ENCODE results near the gene SCAMP3. TPM values are rescaled to one million over a fixed set of nuclear protein-coding genes. Genes with fewer than 3 reads are reported as not detected.

Gene SCAMP3
- total and polyA plus RNA-seq, 10 of the 15 experiments (the other 5 are each of a cell fraction or from before 2014, with no cell fraction given): 17.2 to 133 (median 87.3) TPM

DNA sequence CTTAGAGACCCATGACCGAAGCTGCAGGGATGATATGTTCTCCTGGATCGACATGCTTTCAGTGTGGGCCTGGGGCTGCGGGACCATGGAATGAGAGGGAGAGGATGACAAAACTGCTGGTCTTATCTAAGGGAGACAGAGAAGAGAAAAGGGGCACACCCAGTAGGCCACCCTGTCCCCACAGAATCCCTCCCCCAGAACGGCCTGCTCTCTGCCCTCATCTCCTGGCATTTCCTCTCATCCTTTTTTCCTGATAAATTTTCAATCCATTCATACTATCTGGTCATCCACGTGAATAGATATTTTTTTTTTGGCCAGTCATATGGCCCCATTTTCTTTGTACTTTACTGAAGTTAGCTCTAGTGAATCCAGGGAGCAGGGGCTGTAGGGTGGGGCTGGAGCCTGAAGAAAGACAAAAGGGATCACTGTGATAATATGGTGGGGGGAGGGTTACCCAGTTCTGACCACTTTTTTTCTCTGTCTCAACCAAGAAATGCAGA lies 39.2 kb upstream of the SCAMP3 start, which contains the start of gene PKLR:
PKLR (minus strand) TSS at position 97 of the 500 bp plus-strand sequence; CDS start at position 54, 43 bp downstream.
- no peak within 1 kb of the TSS for H3K9ac ChIP-seq (ENCODE audit: control insufficient read depth, insufficient read depth, low read length)
- no peak within 1 kb of the TSS for H3K27ac ChIP-seq (ENCODE audit: control insufficient read depth, insufficient read depth)
- H3K4me1 ChIP-seq (ENCODE audit: control insufficient read depth, insufficient read depth, low read length): peaks cover 3% of the 10 kb centered on the region; the same call in 1 of the 2 replicates
- H3K36me3 ChIP-seq (ENCODE audit: control insufficient read depth in 2 of 2, insufficient read depth in 2 of 2, low read length in 1 of 2): no peaks in the 10 kb centered on the region
- no peak within 1 kb of the TSS for H2AFZ ChIP-seq (ENCODE audit: control insufficient read depth, low read depth, low read length)
- SMC1A ChIA-PET (ENCODE audit: uncharacterized antibody, unreplicated experiment): interaction anchor here (0.7 to 1.4 kb wide), 2 partner anchors 21 to 240 kb away, joined by 3 read pairs; no protein-coding TSS in a partner anchor
- FAIRE-seq (no peak), DNase-seq (ENCODE audit: low read depth, low spot score) (no peak), ATAC-seq (no peak)
- no peaks in the 10 kb centered on the region for H4K20me1 ChIP-seq (ENCODE audit: control insufficient read depth, insufficient read depth)
- H3K9me3 ChIP-seq (replicated peaks; ENCODE audit: control insufficient read depth, insufficient read depth, low read length): no peaks in the 10 kb centered on the region
- H3K4me2 ChIP-seq (ENCODE audit: control insufficient read depth, insufficient read depth): no peak within 1 kb of the TSS
- no peaks in the 10 kb centered on the region for H3K79me2 ChIP-seq (ENCODE audit: control insufficient read depth, insufficient read depth, low read length)
- no TSS peak for BruUV-seq (replicated peaks)
- 50% methylated on average over 5 of the region's 5 CpGs for WGBS (ENCODE audit: insufficient coverage, insufficient replicate concordance, low lambda C conversion rate, missing lambda C conversion rate)
- no peaks in the 10 kb centered on the region for H3K27me3 ChIP-seq (replicated peaks in 1 of 2; ENCODE audit: control insufficient read depth in 2 of 2, insufficient read depth in 2 of 2, low read length in 1 of 2)
- no peak within 1 kb of the TSS for H3K4me3 ChIP-seq
- POLR2A ChIA-PET: interaction anchor here (0.6 kb wide), 1 partner anchor 300 kb away, joined by 3 read pairs; no protein-coding TSS in a partner anchor
- intact Hi-C loops (cut with micrococcal nuclease; ENCODE audit: unreplicated experiment): no loop called here
- CTCF ChIA-PET: interaction anchor here (2.3 kb wide), 1 partner anchor 51 kb away, joined by 9 read pairs; no protein-coding TSS in a partner anchor
- in situ Hi-C loops (cut with MboI): no loop called here
- RAD21 ChIA-PET (ENCODE audit: unreplicated experiment): interaction anchor here (0.8 kb wide), 1 partner anchor 50 kb away, joined by 3 read pairs; no protein-coding TSS in a partner anchor
- no peak for TF ChIP-seq IRF4 (IDR thresholded peaks at IDR 0.05; ENCODE audit: low read depth, low read length)
- TF ChIP-seq NFXL1 (IDR thresholded peaks at IDR 0.05; ENCODE audit: borderline replicate concordance): no peak

DNA sequence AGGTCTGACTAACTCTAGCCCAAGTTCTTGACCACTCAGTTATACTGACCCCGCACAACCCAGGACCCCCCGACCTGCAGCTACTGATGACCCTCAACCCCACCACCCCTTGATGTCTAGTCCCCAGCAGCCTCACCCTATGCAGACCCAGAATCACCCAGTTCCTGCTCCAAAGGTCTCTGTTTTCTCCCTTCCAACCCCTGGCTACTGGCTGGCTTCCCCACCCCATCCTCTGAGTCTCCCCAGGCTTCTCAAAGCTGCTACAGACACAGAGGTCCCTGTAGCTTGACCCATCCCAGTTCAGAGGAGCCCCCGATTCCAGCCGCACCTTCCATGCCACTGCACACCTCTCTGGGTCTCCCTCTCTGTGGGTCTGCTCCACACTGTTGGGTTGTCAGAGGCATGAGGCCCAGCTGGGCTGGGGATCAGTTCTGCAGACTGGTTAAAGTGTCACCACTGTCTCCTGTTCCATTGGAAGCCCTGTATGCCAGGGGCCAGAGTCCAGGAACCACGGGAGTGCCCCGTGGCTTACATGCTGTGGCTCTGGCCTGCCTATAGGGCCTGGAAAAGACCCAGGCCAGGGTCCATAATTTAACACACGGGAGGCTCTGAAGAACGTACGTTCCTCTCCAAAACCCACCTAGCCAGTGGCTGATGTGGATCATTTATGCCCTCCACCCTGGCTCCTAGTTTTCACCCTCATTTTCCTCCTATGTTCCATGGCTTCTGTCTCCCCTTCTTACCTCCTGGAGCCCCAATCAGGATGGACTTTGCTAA lies 38.6 kb upstream of the SCAMP3 start:
- Histone ChIP-seq H3K4me1 (ENCODE audit: control insufficient read depth, insufficient read depth, low read length) (peaks cover 3% of the 10 kb centered on the region; the same call in 1 of the 2 replicates), H3K36me3 (ENCODE audit: control insufficient read depth in 2 of 2, insufficient read depth in 2 of 2, low read length in 1 of 2) (no peaks in the 10 kb centered on the region), H3K4me3 (no peak overlapping the region), H3K9ac (ENCODE audit: control insufficient read depth, insufficient read depth, low read length) (no peak overlapping the region), H3K4me2 (ENCODE audit: control insufficient read depth, insufficient read depth) (no peak overlapping the region), H3K27ac (ENCODE audit: control insufficient read depth, insufficient read depth) (no peak overlapping the region), H3K9me3 (replicated peaks; ENCODE audit: control insufficient read depth, insufficient read depth, low read length) (no peaks in the 10 kb centered on the region), H3K79me2 (ENCODE audit: control insufficient read depth, insufficient read depth, low read length) (no peaks in the 10 kb centered on the region), H4K20me1 (ENCODE audit: control insufficient read depth, insufficient read depth) (no peaks in the 10 kb centered on the region), H3K27me3 (replicated peaks in 1 of 2; ENCODE audit: control insufficient read depth in 2 of 2, insufficient read depth in 2 of 2, low read length in 1 of 2) (no peaks in the 10 kb centered on the region), H2AFZ (ENCODE audit: control insufficient read depth, low read depth, low read length) (no peak overlapping the region)
- in situ Hi-C loops (cut with MboI) (no loop called here), intact Hi-C loops (cut with micrococcal nuclease; ENCODE audit: unreplicated experiment) (no loop called here)
- DNase-seq (ENCODE audit: low read depth, low spot score) (no peak), FAIRE-seq (no peak), ATAC-seq (no peak)
- RAD21 ChIA-PET (ENCODE audit: unreplicated experiment): interaction anchor here (0.8 kb wide), 1 partner anchor 49 kb away, joined by 3 read pairs; no protein-coding TSS in a partner anchor
- CTCF ChIA-PET: interaction anchor here (1.2 to 2.3 kb wide), 2 partner anchors 48 to 50 kb away, joined by 3 to 9 read pairs; no protein-coding TSS in a partner anchor
- BruUV-seq (replicated peaks): no TSS peak
- no peak for TF ChIP-seq RCOR1 (conservative IDR thresholded peaks at IDR 0.05; ENCODE audit: low read depth, low read length)
- no peak for TF ChIP-seq FOXM1 (IDR thresholded peaks at IDR 0.05; ENCODE audit: low read depth, low read length)
- TF ChIP-seq BMI1 (IDR thresholded peaks at IDR 0.05; ENCODE audit: borderline replicate concordance): no peak
- TF ChIP-seq, protein P1, sequence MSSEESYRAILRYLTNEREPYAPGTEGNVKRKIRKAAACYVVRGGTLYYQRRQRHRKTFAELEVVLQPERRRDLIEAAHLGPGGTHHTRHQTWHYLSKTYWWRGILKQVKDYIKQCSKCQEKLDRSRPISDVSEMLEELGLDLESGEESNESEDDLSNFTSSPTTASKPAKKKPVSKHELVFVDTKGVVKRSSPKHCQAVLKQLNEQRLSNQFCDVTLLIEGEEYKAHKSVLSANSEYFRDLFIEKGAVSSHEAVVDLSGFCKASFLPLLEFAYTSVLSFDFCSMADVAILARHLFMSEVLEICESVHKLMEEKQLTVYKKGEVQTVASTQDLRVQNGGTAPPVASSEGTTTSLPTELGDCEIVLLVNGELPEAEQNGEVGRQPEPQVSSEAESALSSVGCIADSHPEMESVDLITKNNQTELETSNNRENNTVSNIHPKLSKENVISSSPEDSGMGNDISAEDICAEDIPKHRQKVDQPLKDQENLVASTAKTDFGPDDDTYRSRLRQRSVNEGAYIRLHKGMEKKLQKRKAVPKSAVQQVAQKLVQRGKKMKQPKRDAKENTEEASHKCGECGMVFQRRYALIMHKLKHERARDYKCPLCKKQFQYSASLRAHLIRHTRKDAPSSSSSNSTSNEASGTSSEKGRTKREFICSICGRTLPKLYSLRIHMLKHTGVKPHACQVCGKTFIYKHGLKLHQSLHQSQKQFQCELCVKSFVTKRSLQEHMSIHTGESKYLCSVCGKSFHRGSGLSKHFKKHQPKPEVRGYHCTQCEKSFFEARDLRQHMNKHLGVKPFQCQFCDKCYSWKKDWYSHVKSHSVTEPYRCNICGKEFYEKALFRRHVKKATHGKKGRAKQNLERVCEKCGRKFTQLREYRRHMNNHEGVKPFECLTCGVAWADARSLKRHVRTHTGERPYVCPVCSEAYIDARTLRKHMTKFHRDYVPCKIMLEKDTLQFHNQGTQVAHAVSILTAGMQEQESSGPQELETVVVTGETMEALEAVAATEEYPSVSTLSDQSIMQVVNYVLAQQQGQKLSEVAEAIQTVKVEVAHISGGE (CRISPR knock-in tag; IDR thresholded peaks at IDR 0.05): no peak
- SMC1A ChIA-PET (ENCODE audit: uncharacterized antibody, unreplicated experiment): interaction anchor here (1.4 kb wide), 1 partner anchor 22 kb away, joined by 3 read pairs; no protein-coding TSS in a partner anchor
- WGBS (ENCODE audit: insufficient coverage, insufficient replicate concordance, low lambda C conversion rate, missing lambda C conversion rate): 50% methylated on average over 9 of the region's 9 CpGs
- POLR2A ChIA-PET: interaction anchor here (0.6 to 1.5 kb wide), 3 partner anchors 11 to 61 kb away, joined by 3 to 5 read pairs (median 4); no protein-coding TSS in a partner anchor

Measured in GM12878 (cell line).